GM12878 (cell line): ENCODE measurements around the gene FBXO17. TPM values are rescaled to one million over a fixed set of nuclear protein-coding genes. Genes with fewer than 3 reads are reported as not detected.

Experiments used
- ATF7 ChIP-seq: fragments of 450-650 bp; IDR thresholded peaks from 2 replicates; pipeline ENCODE4 v1.6.1; 2016; ENCODE audit warnings: low read depth, mild to moderate bottlenecking
- LARP7 ChIP-seq: fragments of 450-650 bp; IDR thresholded peaks from 2 replicates; pipeline ENCODE4 v1.6.1; 2017; ENCODE audit warnings: mild to moderate bottlenecking
- MTA2 ChIP-seq: fragments of 450-650 bp; IDR thresholded peaks from 2 replicates; pipeline ENCODE4 v1.6.1; 2016; ENCODE audit warnings: low read depth, mild to moderate bottlenecking, moderate library complexity
- ZNF622 ChIP-seq: fragments of 450-650 bp; IDR thresholded peaks from 2 replicates; pipeline ENCODE4 v1.6.1; 2017; ENCODE audit warnings: mild to moderate bottlenecking, inconsistent platforms
- polyA plus RNA-seq, 11 experiments: library from polyadenylated mRNA; depleted of rRNA in 4 of 11; unstranded in 6 of 11; stranded (reverse) in 5 of 11; fragments of >200 nt; fragmentation: Nextera tagmentation in 4 of 11; fragmentation: Illumina TruSeq in 1 of 11; extraction: Ambion mirVana in 4 of 11; extraction: Trizol in 1 of 11; gene quantifications; 1 replicate in 1 of 11; 2 replicates in 10 of 11; pipeline versions ENCODE4 v1.2.1 to v1.2.3, GENCODE V29; 2011 to 2016; ENCODE audit warnings: inconsistent platforms in 2 of 11, missing spikeins in 2 of 11, low read depth in 1 of 11
- total RNA-seq, 4 experiments: library from RNA; depleted of rRNA in 3 of 4; stranded (reverse); fragments of >200 nt in 3 of 4; fragmentation: Illumina TruSeq in 1 of 4; extraction: Trizol in 1 of 4; gene quantifications; 2 replicates each; pipeline versions ENCODE4 v1.2.1 to v1.2.3, GENCODE V29; 2013 to 2021
- TF ChIP-seq, protein P1 (sequence below): IDR thresholded peaks from 2 replicates; pipeline ENCODE4 v1.6.1; 2012; ENCODE audit warnings: mild to moderate bottlenecking, low read depth, low read length
- TF ChIP-seq, protein P2 (sequence below): IDR thresholded peaks from 2 replicates; pipeline ENCODE4 v1.6.1; 2012; ENCODE audit warnings: low read depth, low read length, improper control_type of control experiment
- TF ChIP-seq, protein P3 (sequence below): IDR thresholded peaks from 2 replicates; pipeline ENCODE4 v1.6.1; 2012; ENCODE audit warnings: low read length, inconsistent platforms
- TF ChIP-seq, protein P4 (sequence below): fragments of 450-650 bp; IDR thresholded peaks from 2 replicates; pipeline ENCODE4 v1.6.1; 2017; ENCODE audit warnings: mild to moderate bottlenecking
- TF ChIP-seq, protein P5 (sequence below): fragments of 450-650 bp; formaldehyde crosslinking; IDR thresholded peaks from 2 replicates; pipeline ENCODE4 v1.4.0; 2020; ENCODE audit warnings: mild to moderate bottlenecking, moderate library complexity
- TF ChIP-seq, protein P6 (sequence below): fragments of 450-650 bp; IDR thresholded peaks from 2 replicates; pipeline ENCODE4 v1.6.1; 2018; ENCODE audit warnings: borderline replicate concordance, mild to moderate bottlenecking; ENCODE audit not compliant: partially characterized antibody
- TF ChIP-seq, protein P7 (sequence below): fragments of 450-650 bp; IDR thresholded peaks from 2 replicates; pipeline ENCODE4 v1.6.1; 2017; ENCODE audit warnings: low read depth, mild to moderate bottlenecking, moderate library complexity

Gene FBXO17
- total and polyA plus RNA-seq, 10 of the 15 experiments (the other 5 are each of a cell fraction or from before 2014, with no cell fraction given), result 2.2 to 11.1 (median 5.3) TPM

DNA sequence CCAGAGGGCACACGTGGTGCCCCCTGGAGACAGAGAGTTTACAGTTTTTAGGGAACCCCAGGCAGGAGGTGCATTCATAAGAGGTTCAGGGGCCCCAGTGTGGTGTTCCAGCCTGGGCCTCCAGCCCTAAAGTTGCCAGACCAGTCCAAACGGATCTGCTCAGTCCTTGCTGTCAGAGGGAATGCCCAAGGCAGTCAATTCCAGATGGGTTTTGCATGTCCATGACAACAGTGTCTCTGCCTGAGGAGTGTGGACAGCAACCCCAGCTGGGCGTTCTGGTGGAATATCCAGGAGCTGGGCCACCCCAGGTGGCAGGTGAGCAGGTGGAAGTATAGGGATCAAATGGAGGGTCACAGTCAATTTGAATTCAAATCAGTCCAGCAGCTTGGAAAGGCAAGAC, 31.6 kb upstream of the FBXO17 start (continued):
- TF ChIP-seq, protein P1, sequence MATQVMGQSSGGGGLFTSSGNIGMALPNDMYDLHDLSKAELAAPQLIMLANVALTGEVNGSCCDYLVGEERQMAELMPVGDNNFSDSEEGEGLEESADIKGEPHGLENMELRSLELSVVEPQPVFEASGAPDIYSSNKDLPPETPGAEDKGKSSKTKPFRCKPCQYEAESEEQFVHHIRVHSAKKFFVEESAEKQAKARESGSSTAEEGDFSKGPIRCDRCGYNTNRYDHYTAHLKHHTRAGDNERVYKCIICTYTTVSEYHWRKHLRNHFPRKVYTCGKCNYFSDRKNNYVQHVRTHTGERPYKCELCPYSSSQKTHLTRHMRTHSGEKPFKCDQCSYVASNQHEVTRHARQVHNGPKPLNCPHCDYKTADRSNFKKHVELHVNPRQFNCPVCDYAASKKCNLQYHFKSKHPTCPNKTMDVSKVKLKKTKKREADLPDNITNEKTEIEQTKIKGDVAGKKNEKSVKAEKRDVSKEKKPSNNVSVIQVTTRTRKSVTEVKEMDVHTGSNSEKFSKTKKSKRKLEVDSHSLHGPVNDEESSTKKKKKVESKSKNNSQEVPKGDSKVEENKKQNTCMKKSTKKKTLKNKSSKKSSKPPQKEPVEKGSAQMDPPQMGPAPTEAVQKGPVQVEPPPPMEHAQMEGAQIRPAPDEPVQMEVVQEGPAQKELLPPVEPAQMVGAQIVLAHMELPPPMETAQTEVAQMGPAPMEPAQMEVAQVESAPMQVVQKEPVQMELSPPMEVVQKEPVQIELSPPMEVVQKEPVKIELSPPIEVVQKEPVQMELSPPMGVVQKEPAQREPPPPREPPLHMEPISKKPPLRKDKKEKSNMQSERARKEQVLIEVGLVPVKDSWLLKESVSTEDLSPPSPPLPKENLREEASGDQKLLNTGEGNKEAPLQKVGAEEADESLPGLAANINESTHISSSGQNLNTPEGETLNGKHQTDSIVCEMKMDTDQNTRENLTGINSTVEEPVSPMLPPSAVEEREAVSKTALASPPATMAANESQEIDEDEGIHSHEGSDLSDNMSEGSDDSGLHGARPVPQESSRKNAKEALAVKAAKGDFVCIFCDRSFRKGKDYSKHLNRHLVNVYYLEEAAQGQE, result no peak
- TF ChIP-seq, protein P2, sequence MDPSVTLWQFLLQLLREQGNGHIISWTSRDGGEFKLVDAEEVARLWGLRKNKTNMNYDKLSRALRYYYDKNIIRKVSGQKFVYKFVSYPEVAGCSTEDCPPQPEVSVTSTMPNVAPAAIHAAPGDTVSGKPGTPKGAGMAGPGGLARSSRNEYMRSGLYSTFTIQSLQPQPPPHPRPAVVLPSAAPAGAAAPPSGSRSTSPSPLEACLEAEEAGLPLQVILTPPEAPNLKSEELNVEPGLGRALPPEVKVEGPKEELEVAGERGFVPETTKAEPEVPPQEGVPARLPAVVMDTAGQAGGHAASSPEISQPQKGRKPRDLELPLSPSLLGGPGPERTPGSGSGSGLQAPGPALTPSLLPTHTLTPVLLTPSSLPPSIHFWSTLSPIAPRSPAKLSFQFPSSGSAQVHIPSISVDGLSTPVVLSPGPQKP, result no peak
- TF ChIP-seq, protein P3, sequence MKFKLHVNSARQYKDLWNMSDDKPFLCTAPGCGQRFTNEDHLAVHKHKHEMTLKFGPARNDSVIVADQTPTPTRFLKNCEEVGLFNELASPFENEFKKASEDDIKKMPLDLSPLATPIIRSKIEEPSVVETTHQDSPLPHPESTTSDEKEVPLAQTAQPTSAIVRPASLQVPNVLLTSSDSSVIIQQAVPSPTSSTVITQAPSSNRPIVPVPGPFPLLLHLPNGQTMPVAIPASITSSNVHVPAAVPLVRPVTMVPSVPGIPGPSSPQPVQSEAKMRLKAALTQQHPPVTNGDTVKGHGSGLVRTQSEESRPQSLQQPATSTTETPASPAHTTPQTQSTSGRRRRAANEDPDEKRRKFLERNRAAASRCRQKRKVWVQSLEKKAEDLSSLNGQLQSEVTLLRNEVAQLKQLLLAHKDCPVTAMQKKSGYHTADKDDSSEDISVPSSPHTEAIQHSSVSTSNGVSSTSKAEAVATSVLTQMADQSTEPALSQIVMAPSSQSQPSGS, result no peak
- TF ChIP-seq, protein P4, sequence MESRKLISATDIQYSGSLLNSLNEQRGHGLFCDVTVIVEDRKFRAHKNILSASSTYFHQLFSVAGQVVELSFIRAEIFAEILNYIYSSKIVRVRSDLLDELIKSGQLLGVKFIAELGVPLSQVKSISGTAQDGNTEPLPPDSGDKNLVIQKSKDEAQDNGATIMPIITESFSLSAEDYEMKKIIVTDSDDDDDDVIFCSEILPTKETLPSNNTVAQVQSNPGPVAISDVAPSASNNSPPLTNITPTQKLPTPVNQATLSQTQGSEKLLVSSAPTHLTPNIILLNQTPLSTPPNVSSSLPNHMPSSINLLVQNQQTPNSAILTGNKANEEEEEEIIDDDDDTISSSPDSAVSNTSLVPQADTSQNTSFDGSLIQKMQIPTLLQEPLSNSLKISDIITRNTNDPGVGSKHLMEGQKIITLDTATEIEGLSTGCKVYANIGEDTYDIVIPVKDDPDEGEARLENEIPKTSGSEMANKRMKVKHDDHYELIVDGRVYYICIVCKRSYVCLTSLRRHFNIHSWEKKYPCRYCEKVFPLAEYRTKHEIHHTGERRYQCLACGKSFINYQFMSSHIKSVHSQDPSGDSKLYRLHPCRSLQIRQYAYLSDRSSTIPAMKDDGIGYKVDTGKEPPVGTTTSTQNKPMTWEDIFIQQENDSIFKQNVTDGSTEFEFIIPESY, result no peak
- TF ChIP-seq, protein P5, sequence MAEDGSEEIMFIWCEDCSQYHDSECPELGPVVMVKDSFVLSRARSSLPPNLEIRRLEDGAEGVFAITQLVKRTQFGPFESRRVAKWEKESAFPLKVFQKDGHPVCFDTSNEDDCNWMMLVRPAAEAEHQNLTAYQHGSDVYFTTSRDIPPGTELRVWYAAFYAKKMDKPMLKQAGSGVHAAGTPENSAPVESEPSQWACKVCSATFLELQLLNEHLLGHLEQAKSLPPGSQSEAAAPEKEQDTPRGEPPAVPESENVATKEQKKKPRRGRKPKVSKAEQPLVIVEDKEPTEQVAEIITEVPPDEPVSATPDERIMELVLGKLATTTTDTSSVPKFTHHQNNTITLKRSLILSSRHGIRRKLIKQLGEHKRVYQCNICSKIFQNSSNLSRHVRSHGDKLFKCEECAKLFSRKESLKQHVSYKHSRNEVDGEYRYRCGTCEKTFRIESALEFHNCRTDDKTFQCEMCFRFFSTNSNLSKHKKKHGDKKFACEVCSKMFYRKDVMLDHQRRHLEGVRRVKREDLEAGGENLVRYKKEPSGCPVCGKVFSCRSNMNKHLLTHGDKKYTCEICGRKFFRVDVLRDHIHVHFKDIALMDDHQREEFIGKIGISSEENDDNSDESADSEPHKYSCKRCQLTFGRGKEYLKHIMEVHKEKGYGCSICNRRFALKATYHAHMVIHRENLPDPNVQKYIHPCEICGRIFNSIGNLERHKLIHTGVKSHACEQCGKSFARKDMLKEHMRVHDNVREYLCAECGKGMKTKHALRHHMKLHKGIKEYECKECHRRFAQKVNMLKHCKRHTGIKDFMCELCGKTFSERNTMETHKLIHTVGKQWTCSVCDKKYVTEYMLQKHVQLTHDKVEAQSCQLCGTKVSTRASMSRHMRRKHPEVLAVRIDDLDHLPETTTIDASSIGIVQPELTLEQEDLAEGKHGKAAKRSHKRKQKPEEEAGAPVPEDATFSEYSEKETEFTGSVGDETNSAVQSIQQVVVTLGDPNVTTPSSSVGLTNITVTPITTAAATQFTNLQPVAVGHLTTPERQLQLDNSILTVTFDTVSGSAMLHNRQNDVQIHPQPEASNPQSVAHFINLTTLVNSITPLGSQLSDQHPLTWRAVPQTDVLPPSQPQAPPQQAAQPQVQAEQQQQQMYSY (CRISPR knock-in tag), result no peak
- TF ChIP-seq ATF7, result no peak
- TF ChIP-seq, protein P6, sequence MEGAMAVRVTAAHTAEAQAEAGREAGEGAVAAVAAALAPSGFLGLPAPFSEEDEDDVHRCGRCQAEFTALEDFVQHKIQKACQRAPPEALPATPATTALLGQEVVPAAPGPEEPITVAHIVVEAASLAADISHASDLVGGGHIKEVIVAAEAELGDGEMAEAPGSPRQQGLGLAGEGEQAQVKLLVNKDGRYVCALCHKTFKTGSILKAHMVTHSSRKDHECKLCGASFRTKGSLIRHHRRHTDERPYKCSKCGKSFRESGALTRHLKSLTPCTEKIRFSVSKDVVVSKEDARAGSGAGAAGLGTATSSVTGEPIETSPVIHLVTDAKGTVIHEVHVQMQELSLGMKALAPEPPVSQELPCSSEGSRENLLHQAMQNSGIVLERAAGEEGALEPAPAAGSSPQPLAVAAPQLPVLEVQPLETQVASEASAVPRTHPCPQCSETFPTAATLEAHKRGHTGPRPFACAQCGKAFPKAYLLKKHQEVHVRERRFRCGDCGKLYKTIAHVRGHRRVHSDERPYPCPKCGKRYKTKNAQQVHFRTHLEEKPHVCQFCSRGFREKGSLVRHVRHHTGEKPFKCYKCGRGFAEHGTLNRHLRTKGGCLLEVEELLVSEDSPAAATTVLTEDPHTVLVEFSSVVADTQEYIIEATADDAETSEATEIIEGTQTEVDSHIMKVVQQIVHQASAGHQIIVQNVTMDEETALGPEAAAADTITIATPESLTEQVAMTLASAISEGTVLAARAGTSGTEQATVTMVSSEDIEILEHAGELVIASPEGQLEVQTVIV, result no peak
- no peak for TF ChIP-seq MTA2
- TF ChIP-seq ZNF622, result no peak
- TF ChIP-seq, protein P7, sequence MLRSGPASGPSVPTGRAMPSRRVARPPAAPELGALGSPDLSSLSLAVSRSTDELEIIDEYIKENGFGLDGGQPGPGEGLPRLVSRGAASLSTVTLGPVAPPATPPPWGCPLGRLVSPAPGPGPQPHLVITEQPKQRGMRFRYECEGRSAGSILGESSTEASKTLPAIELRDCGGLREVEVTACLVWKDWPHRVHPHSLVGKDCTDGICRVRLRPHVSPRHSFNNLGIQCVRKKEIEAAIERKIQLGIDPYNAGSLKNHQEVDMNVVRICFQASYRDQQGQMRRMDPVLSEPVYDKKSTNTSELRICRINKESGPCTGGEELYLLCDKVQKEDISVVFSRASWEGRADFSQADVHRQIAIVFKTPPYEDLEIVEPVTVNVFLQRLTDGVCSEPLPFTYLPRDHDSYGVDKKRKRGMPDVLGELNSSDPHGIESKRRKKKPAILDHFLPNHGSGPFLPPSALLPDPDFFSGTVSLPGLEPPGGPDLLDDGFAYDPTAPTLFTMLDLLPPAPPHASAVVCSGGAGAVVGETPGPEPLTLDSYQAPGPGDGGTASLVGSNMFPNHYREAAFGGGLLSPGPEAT, result no peak
- TF ChIP-seq LARP7, result no peak
